Naive thymus-derived CD4-positive, alpha-beta T cell (primary cell): ENCODE results near the gene GRAPL. TPM values are rescaled to one million over a fixed set of nuclear protein-coding genes. Genes with fewer than 3 reads are reported as not detected.
"Not testable (repeated sequence)": the region's sequence is repeated elsewhere in the genome, so short reads cannot be mapped to it uniquely, and the experiment has no call there.

ENCODE experiments used
- ATAC-seq: fragments of 150-1000 bp; cut with Tn5 transposase; 2 replicates; pipeline ENCODE4 v1.10.0; 2021; ENCODE audit warnings: mild to moderate bottlenecking, moderate library complexity
- CTCF ChIA-PET: fragments of 350-600 bp; sonication (Branson Sonifier 250); formaldehyde crosslinking; loops from one replicate; lab custom pipeline; 2021; ENCODE audit warnings: antibody characterized with exemption; lab: Charles Lee
- POLR2A ChIA-PET: fragments of 350-600 bp; sonication (Branson Sonifier 250); formaldehyde crosslinking; loops from one replicate; lab custom pipeline; 2021; ENCODE audit warnings: antibody characterized with exemption, inconsistent platforms; lab: Charles Lee
- DNase-seq, 9 donors: peaks; one replicate each; pipeline versions ENCODE4 v3.0.0 to v3.0.0-alpha.2; 2020 to 2022; ENCODE audit warnings: mixed read lengths in 1 of 9
- H3K27ac ChIP-seq: one replicate; pipeline ENCODE4 v1.7.0; 2013; ENCODE audit warnings: mild to moderate bottlenecking, low read depth, low read length, moderate library complexity
- H3K27me3 ChIP-seq, 2 donors: one replicate each; pipeline ENCODE4 v1.7.0; 2013; ENCODE audit warnings: low read length in 2 of 2, mild to moderate bottlenecking in 2 of 2, moderate library complexity in 2 of 2; ENCODE audit not compliant: control insufficient read depth in 2 of 2, insufficient read depth in 2 of 2
- H3K36me3 ChIP-seq, 3 experiments: 1 replicate in 2 of 3; 2 replicates in 1 of 3; pipeline ENCODE4 v1.7.0; 2013; ENCODE audit warnings: low read length in 3 of 3, mild to moderate bottlenecking in 3 of 3, moderate library complexity in 1 of 3; ENCODE audit not compliant: insufficient read depth in 3 of 3, control insufficient read depth in 2 of 3
- H3K4me1 ChIP-seq, 2 donors: one replicate each; pipeline ENCODE4 v1.7.0; 2013; ENCODE audit warnings: low read length in 2 of 2, mild to moderate bottlenecking in 2 of 2, moderate library complexity in 1 of 2; ENCODE audit not compliant: control insufficient read depth in 2 of 2, insufficient read depth in 2 of 2
- H3K4me3 ChIP-seq: 2 replicates; pipeline ENCODE4 v1.7.0; 2013; ENCODE audit warnings: mild to moderate bottlenecking, low read length
- H3K9me3 ChIP-seq, 3 experiments: 1 replicate in 2 of 3; 2 replicates in 1 of 3; pipeline ENCODE4 v1.7.0; 2013; ENCODE audit warnings: low read length in 3 of 3; ENCODE audit not compliant: control insufficient read depth in 2 of 3
- H3K27ac Mint-ChIP-seq, 9 donors: one replicate each; pipeline ENCODE4 v1.8.0; 2020 to 2022; ENCODE audit warnings: mixed read lengths in 9 of 9, mild to moderate bottlenecking in 8 of 9, moderate library complexity in 5 of 9, inconsistent platforms in 2 of 9
- H3K27me3 Mint-ChIP-seq, 5 donors: one replicate each; pipeline ENCODE4 v1.8.0; 2021 to 2022; ENCODE audit warnings: mixed read lengths in 5 of 5, mild to moderate bottlenecking in 1 of 5
- H3K36me3 Mint-ChIP-seq, 5 donors: one replicate each; pipeline ENCODE4 v1.8.0; 2020 to 2022; ENCODE audit warnings: mixed read lengths in 5 of 5, mild to moderate bottlenecking in 3 of 5, inconsistent platforms in 1 of 5
- H3K4me1 Mint-ChIP-seq, 7 donors: one replicate each; pipeline ENCODE4 v1.8.0; 2020 to 2022; ENCODE audit warnings: mixed read lengths in 7 of 7, mild to moderate bottlenecking in 3 of 7, inconsistent platforms in 1 of 7
- H3K4me3 Mint-ChIP-seq, 10 donors: one replicate each; pipeline ENCODE4 v1.8.0; 2020 to 2022; ENCODE audit warnings: mild to moderate bottlenecking in 10 of 10, mixed read lengths in 10 of 10, moderate library complexity in 6 of 10, inconsistent platforms in 2 of 10
- H3K9me3 Mint-ChIP-seq, 11 donors: one replicate each; pipeline ENCODE4 v1.8.0; 2020 to 2022; ENCODE audit warnings: mixed read lengths in 11 of 11, mild to moderate bottlenecking in 4 of 11, inconsistent platforms in 1 of 11, moderate library complexity in 1 of 11
- intact Hi-C, 2 donors: fragments of 100-400 bp; cut with micrococcal nuclease; formaldehyde crosslinking; loops; one replicate each; pipeline ENCODE4 v1.15.1; 2023
- polyA plus RNA-seq, 2 donors: library from polyadenylated mRNA; unstranded; fragments of 300-500 nt; fragmentation: Illumina TruSeq; gene quantifications; one replicate each; pipeline ENCODE4 v1.2.3, GENCODE V29; 2021
- total RNA-seq, 6 experiments: library from RNA in 5 of 6; stranded (reverse) in 5 of 6; gene quantifications; 1 replicate in 5 of 6; 2 replicates in 1 of 6; pipeline ENCODE4 v1.2.3 and lab custom pipeline; 2021 to 2026

Gene GRAPL
- total and polyA plus RNA-seq, 7 experiments from 2014 or later, result 3.9 to 105 (median 26.7) TPM

DNA sequence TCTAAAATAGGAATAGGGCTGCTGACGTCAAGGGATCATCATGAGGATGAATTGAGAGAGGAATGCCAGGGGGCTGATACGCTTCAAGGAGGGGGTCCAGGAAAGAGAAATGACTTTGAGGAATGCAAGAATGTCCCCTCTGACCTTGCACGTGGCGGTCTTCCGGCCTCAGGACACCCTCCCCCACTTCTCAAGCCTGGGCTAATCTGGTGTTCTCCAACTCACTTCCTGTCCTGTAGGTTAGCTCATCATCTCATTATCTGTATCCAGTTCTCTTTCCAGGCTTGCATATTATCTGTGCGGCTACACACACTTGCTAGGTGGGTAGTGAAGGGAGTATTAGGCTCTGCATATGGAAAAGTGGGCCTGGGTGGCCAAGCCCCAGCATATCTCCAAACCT lies 18.9 kb upstream of the GRAPL start:
- H3K4me1 ChIP-seq, H3K27me3 Mint-ChIP-seq, H3K9me3 ChIP-seq, intact Hi-C loops, ATAC-seq, DNase-seq, H3K27me3 ChIP-seq, H3K9me3 Mint-ChIP-seq, H3K27ac ChIP-seq, POLR2A ChIA-PET, CTCF ChIA-PET, H3K36me3 Mint-ChIP-seq, H3K4me1 Mint-ChIP-seq, H3K27ac Mint-ChIP-seq, H3K4me3 Mint-ChIP-seq, H3K4me3 ChIP-seq, H3K36me3 ChIP-seq: not testable (repeated sequence)

DNA sequence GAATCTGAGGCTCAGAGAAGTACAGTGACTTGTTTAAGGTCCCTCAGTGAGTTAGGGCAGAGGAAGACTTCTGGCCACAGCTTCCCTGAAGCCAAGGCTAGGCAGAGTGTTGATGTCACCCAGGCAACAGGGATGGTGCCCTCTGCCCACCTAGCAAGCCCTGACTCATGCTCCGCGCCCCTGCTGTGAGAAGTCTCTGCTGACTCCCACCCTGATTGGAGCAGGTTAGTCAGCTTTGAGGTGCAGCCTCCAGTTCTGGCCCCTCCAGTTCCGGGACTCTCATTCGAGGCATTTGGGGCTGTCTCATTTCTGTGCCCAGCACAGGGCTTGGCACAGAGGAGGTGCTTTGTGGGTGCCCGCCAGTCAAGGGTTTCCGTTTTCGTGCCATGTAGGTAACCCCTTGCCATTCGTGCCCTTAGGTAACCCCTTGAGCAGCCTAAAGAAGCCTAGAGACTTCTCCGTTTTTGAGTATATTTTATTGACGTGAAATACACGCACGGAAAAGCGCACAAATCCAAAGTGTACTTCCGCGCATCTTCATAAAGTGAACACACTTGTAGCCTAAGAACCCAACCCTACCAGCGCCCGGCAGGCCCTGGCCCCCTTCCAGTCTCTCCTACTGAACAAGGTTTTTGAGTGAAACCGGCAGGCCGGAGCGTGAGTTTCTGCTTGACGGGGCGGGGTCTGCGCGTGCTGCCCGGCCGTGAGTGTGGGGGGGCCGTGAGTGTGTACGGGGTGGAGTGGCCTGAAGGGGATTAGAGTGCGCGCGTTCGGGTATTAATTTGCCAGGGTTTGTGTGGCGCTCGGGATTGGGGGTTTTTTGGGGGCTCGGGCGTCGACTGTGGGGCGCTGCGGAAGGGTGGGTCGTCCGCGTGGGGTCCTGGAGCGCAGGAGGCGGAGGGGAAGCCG lies 16.9 kb upstream of the GRAPL start:
- CTCF ChIA-PET, H3K36me3 ChIP-seq, intact Hi-C loops, H3K4me3 ChIP-seq, H3K4me1 Mint-ChIP-seq, H3K4me3 Mint-ChIP-seq, H3K27ac Mint-ChIP-seq, DNase-seq, H3K27me3 ChIP-seq, H3K27ac ChIP-seq, H3K9me3 Mint-ChIP-seq, H3K9me3 ChIP-seq, H3K4me1 ChIP-seq, POLR2A ChIA-PET, H3K36me3 Mint-ChIP-seq, H3K27me3 Mint-ChIP-seq: not testable (repeated sequence)
- peak; percentile 74 for ATAC-seq

GRCh38 chr17:19111111-19111711 lies 16.2 kb upstream of the GRAPL start:
- DNase-seq, result peak; percentile 37 to 83 (median 61)
- Mint-ChIP-seq H3K27ac (peak overlapping the region in 6 of 9 donors; percentile 34 to 81 (median 73)), H3K4me3 (peak overlapping the region; percentile 66 to 84 (median 76))
- H3K4me1 Mint-ChIP-seq, H3K27me3 ChIP-seq, CTCF ChIA-PET, intact Hi-C loops, H3K27me3 Mint-ChIP-seq, H3K4me1 ChIP-seq, H3K9me3 ChIP-seq, POLR2A ChIA-PET, H3K36me3 ChIP-seq, H3K36me3 Mint-ChIP-seq, H3K9me3 Mint-ChIP-seq: not testable (repeated sequence)
- peak overlapping the region; percentile 41 for H3K27ac ChIP-seq
- peak; percentile 86 for ATAC-seq
- H3K4me3 ChIP-seq, result peak overlapping the region; percentile 47

- H3K4me1 Mint-ChIP-seq, CTCF ChIA-PET, H3K4me1 ChIP-seq, intact Hi-C loops, H3K27me3 Mint-ChIP-seq, POLR2A ChIA-PET, H3K36me3 ChIP-seq, H3K27me3 ChIP-seq, H3K36me3 Mint-ChIP-seq, H3K9me3 ChIP-seq, H3K9me3 Mint-ChIP-seq: not testable (repeated sequence)
- H3K27ac ChIP-seq, result peak overlapping the region; percentile 62
- peak; percentile 17 for ATAC-seq
- peak overlapping the region; percentile 34 to 95 (median 72) for H3K27ac Mint-ChIP-seq
- peak overlapping the region; percentile 20 to 91 (median 80) for H3K4me3 Mint-ChIP-seq
- peak overlapping the region; percentile 39 for H3K4me3 ChIP-seq
- peak; percentile 39 to 76 (median 62) for DNase-seq
Measured at GRCh38 chr17:19111801-19112458, 15.5 kb upstream of the GRAPL start.

DNA sequence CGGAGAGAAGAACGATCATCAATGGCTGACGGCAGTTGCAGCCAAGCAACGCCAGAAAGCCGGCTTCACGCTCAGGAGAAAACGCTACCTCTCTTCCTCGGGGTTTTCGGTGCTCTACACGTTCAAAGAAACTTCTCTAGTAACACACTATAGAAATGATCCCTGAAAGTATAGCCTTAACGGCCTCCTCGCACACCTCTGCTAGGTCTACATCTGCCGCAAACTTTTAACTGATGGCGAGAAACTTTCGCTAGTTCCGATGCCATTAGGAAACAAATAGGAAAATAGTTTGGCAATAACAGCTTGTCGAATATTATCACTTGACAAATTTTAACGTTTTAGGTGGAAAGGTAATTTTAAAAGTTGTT lies 14.9 kb upstream of the GRAPL start:
- H3K27ac ChIP-seq, ATAC-seq, CTCF ChIA-PET, H3K36me3 Mint-ChIP-seq, H3K36me3 ChIP-seq, H3K4me3 ChIP-seq, H3K4me1 ChIP-seq, H3K27me3 ChIP-seq, H3K9me3 Mint-ChIP-seq, intact Hi-C loops, H3K9me3 ChIP-seq, H3K4me1 Mint-ChIP-seq, H3K27me3 Mint-ChIP-seq, POLR2A ChIA-PET: not testable (repeated sequence)
- DNase-seq, result peak in 4 of 9 donors; percentile 11 to 36 (median 20)
- Mint-ChIP-seq H3K27ac (peak overlapping the region in 4 of 9 donors; percentile 55 to 94 (median 78)), H3K4me3 (peak overlapping the region in 5 of 10 donors; percentile 66 to 91 (median 84))

DNA sequence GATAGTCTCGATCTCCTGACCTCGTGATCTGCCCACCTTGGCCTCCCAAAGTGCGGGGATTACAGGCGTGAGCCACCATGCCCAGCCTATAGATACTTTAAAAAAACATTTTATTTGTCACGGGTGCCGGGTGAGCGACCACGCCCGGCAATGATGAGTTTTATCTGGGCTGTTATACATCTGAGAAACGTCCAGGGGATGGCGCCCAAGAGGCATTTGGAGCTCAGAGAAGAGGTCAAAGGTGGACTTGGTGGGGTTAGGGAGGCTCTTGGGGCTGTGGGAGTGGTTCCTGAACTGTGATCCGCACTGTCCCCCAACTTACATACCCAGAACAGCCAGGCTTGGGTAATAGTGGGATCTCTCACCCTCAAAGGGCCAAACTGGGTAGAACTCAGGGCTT lies 8.7 kb upstream of the GRAPL start:
- H3K4me3 Mint-ChIP-seq, POLR2A ChIA-PET, H3K9me3 Mint-ChIP-seq, H3K4me3 ChIP-seq, H3K27ac ChIP-seq, H3K36me3 Mint-ChIP-seq, CTCF ChIA-PET, H3K9me3 ChIP-seq, DNase-seq, H3K4me1 ChIP-seq, H3K27me3 Mint-ChIP-seq, intact Hi-C loops, H3K27me3 ChIP-seq, H3K36me3 ChIP-seq, H3K27ac Mint-ChIP-seq, H3K4me1 Mint-ChIP-seq: not testable (repeated sequence)
- peak; percentile 94 for ATAC-seq
